GM18511 (cell line): ENCODE results near the gene MANBA.
A peak's percentile ranks its signal among the peaks of the same experiment; 100 is the strongest.
"Not testable (repeated sequence)": the region's sequence is repeated elsewhere in the genome, so short reads cannot be mapped to it uniquely, and the experiment has no call there.

Experiments
- ATAC-seq: cut with Tn5 transposase; IDR thresholded peaks from one replicate; pipeline ENCODE4 v1.9.1; 2021; ENCODE audit warnings: mild to moderate bottlenecking, moderate library complexity; ENCODE audit not compliant: unreplicated experiment

Gene MANBA

DNA sequence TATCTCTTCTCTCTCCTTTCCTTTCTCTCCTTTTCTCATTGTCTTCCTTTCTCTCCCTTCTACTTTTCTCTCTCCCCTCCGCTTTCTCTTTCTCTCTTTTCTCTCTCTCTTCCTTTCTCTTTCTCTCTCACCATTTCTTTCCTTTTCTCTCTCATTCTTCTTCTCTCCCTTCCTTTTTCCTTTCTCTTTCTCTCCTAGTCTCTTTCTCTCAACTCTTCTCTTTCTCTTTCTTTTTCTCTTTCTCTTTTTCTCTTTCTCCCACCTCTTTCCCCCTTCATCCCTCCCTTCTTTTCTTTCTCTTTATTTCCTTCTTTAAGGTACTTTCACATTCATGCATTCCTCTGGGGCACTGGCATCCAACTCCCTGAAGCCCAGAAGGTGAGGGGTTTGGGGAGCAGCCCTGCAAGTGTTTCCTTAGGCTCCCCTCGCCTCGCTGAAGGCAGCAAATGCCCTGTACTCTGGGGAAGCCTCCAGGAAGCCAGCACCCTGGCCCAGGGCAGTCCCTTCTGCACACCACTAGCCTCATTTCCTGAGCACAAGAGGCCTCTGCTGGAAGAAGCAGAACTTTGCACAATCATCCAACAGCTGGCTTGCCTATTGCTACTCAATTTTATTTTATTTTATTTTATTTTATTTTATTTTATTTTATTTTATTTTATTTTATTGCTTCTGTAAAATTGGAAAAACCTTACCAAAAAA is 135.4 kb downstream of the MANBA start:
- peak; percentile 93 for ATAC-seq

DNA sequence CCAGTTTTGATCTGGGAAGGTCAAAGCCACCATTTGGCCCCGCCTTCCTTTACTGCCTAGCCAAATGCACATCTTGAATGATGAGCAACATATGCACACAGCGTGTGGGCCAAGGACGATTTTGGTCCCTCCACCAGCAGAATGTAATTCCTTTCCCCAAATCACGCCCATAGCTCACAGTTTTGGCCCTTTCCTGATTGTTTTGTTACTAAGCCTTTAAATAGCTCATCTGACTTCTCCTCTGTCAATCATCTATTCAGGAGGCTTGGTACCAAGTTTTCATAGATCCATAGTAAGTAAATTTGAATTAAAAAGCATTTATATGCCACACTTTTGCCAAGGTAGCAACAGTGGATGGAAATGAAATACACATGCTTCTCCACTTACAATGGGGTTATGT is 136.3 kb downstream of the MANBA start:
- no peak for ATAC-seq

DNA sequence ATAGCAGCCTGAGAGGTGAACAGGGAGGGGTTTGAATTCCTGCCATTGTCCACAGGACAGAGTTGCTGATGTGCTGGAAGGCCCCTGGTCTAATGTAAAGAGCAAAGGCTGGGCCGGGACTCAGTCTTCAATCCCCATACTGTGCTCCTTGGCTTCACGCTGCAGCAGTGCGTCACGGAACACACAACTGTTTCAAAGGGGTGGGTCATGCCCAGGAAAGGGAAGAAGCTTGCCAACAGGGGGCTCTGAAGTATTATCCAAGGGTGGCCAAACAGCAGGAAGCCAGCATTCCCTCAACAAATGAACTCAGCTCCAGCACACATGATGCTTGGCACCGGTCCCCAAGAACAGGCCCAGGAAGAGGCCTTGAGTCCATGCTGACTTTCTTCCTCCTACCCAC is 137.1 kb downstream of the MANBA start:
- ATAC-seq, result no peak

DNA sequence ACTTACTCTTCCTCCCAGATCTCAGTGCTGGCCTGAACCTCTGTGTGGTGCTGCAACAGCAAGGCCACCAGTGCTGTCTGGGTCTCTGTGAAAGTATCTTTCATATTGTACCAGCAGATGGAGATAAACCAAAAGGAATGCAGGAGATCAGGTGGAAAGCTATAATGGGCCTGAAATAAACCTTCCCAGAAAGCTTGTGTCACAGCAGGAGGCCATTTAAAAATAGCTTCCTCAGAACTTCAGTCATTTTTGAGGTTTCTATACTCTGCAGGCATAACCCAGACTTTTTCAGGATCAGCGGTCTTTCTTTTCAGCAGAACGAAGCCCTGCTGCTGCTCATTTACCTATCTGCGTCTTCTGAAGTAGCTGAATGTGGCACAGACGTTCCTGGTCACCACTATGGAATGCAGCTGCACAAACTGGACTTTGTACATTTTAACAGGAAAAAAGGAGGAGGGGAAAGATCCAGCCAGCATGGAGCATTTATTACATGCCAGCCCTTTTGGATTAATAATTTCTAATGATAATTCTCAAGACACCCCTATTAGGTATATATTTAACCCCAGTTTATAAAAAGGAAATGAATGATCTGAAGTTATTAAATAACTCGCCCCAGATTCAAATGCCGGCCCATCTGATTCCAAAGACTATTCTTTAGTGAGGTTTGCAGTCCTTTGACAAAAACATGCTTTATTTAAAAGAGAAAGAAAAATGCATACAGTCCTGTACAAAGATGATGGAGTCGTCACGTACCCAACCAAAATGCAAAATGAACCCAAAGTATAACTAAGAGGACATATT is 139.9 kb downstream of the MANBA start:
- peak; percentile 46 for ATAC-seq

DNA sequence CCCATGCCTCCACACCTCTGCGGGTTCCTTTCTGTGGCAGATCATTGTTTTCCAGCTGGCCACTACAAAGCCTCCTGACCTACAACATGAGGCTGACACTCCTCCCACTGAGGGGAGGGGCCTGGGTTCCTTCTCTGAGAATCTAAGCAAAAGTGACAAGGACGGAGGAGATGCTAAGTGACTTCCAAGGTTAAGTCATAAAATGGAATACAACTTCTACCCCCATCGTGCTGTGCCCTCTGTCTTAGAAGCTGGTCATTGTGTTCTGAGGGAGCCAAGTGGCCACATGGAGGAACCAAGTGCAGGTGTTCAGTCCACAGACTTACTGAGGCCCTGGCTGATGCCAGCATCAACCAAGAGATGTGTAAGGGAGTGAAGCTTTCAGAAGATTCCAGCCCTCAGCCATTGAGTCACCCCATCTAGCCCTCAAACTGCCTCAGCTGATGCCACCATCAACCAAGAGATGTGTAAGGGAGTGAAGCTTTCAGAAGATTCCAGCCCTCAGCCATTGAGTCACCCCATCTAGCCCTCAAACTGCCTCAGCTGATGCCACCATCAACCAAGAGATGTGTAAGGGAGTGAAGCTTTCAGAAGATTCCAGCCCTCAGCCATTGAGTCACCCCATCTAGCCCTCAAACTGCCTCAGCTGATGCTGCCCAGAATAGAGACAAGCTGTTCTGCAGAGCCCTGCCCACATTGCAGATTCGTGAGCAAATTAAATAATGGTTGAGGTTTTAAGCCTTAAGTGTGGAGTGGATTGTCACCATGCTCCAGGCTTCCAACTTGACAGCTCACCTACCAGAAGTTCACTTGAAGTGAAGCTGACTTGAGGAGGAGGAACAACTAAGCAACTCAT is 140.8 kb downstream of the MANBA start:
- ATAC-seq, result peak; percentile 30

DNA sequence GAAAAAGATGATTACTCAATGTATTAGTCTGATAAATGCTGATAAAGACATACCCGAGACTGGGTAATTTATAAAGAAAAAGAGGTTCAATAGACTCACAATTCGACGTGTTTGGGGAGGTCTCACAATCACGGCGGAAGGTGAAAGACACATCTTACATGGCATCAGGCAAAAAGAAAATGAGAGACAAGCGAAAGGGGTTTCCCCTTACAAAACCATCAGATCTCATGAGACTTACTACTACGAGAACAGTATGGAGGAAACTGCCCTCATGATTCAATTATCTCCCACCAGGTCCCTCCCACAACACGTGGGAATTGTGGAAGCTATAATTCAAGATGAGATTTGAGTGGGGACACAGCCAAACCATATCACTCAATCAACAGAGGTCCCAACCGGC is 141.7 kb downstream of the MANBA start:
- not testable (repeated sequence) for ATAC-seq

DNA sequence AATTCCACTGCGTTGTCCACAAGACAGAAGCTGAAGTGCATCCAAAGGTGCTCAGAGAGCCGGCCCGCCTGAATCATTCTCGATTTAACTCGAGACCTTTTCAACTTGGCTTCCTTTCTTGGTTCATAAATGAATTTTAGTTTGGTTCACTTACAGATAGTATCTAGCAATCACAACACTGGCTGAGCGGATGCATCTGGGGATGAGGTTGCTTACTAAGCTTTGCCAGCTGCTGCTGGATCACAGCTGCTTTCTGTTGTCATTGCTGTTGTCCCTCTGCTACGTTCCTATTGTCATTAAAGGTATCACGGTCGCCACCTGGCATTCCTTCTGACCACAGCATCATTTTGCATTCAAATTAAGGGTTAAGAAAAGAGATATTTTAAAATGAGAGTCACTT is 144.1 kb downstream of the MANBA start:
- ATAC-seq, result no peak

DNA sequence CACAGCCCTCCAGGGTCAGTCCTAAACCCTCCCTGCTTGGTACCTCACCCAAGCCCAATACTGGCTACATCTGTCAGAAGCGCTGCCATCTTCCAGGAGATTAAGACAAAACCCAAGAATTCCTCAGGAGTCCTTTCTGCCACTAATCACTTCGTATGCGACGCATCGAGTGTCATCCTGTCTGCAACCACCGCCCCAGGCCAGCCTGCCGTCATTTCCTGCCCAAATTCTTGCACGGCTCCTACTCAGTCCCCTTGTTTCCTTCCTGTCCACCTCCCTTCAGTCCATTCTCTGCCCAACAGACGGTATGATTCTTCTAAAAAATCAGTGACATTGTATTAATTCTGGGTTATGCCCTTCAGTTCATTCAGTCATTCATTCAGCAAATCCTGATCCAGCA is 146.0 kb downstream of the MANBA start:
- no peak for ATAC-seq

DNA sequence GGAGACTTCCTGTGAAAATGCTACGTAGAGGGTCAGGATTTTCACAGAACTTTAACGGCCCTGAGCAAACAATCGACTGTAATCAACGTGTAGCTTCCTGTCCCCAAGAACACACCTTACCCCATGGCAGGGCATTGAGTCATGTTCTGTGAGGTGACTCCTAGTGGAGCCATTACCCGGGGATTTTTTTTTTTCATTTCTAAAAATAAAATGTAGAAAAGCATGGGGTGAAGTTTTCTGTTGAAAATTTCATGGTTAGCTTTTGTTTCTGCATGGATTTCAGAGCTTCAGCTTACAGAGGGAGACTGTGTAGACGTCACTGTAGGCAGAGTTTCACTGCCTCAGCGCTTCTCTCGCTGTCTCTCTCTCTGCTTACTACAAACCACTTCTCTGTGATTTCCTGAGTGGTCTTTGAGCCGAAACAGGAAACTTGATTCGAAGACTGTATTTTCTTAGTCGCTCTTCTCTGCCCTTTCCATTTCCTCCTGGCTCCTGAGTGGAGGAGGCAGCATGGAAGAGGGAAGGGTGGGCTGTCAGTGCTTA is 147.9 kb downstream of the MANBA start:
- ATAC-seq, result peak; percentile 67

DNA sequence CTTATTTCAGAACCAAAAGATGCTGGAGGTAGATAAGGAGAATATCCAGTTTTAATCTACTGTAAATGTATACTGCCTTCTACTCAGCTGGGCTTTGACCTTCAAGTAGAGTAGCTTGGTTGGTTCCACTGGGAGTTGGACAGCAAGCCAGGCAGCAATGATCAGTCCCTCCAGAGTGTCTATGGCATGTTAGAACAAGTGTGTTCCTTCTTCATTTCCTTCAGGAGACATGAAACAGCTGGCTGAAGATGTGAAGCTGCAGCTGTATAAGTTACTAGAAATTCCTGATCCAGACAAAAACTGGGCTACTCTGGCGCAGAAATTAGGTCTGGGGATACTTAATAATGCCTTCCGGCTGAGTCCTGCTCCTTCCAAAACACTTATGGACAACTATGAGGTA is 148.6 kb downstream of the MANBA start:
- ATAC-seq, result no peak

DNA sequence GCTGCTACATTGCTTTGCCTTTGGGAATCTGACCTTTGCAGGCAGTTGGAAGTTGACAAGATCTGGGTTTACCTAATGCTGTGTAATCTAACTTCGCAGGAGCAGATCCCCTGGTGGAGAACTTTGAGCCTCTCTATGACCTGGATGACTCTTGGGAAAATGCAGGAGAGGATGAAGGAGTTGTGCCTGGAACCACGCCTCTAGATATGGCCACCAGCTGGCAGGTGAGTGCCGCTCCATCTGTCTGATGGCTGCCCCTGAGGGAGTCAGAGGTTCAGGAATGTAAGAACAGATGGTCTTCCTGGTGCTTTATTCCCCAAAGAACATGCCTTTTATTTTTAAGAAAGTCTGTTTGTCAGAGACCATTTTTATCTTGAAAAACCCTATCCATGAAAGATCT is 150.3 kb downstream of the MANBA start:
- ATAC-seq, result no peak

DNA sequence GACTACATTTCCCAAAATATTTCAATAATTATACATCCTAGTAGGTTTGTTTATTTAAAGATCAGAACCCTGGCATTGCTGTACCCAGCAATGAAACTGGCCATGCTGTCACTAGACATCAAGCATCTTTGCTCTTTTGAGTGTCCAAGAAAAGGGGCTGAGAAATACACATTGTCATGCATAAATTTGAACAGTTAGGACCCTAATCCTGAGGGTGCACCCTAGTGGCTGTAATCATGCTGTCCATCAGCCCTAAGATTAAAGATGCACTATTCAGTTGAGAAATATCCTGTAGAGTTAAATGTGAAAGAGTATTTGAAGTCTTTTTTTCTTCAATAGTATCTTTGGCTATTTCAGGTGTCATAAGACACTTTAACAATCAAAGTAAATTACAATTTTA is 150.8 kb downstream of the MANBA start:
- no peak for ATAC-seq

DNA sequence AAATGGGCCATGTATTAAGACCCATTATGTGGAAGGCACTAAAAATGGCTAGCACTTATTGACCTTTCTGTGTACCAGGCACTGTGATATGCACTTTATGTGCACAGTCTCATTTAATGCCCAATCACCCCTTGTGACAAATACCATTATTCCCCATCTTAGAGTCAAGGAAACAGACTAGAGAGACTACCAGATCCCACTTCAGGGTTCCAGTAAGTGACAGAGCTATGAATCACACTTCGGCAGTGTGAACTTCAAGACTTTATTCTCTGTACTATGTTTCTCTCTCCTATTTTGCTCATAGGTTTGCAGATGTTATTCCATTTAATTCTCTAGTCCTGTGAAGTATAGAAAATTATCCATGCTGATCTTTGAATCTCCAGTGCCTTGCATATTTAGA is 152.6 kb downstream of the MANBA start:
- ATAC-seq, result no peak

DNA sequence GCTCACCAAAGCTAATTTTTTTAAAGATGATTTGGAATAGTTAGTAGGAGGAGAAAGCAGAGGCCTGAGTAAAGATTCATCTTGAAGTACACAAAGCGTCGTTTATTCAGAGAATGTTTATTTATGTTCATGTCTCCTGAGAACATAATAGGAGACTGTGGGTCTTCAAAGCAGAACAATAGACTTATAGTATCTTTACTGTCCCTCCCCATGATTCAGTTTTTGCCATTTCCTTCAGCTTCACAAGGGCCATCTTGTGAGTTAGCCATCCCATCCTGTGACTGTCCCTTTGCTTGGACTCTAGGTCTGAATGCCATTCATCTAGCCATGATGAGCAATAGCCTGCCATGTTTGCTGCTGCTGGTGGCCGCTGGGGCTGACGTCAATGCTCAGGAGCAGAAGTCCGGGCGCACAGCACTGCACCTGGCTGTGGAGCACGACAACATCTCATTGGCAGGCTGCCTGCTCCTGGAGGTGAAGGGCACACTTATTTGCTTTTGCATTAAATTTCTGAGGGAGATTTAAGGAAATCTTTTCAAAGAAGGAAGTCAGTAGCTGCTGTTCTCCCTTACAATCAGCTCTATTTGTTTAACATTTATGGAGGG is 153.8 kb downstream of the MANBA start:
- no peak for ATAC-seq

DNA sequence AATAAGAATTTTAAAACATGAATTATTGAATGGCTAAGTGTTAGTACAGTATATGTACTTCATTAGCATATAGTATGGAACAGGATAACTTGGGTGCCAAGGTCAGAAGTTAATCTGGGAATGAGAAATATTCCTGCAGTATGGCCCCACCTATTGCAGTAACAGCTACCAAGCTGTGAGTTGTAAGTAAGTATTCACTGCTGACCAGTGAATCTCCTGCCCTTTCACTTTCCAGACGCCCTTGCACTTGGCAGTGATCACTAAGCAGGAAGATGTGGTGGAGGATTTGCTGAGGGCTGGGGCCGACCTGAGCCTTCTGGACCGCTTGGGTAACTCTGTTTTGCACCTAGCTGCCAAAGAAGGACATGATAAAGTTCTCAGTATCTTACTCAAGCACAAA is 154.5 kb downstream of the MANBA start:
- ATAC-seq, result no peak

DNA sequence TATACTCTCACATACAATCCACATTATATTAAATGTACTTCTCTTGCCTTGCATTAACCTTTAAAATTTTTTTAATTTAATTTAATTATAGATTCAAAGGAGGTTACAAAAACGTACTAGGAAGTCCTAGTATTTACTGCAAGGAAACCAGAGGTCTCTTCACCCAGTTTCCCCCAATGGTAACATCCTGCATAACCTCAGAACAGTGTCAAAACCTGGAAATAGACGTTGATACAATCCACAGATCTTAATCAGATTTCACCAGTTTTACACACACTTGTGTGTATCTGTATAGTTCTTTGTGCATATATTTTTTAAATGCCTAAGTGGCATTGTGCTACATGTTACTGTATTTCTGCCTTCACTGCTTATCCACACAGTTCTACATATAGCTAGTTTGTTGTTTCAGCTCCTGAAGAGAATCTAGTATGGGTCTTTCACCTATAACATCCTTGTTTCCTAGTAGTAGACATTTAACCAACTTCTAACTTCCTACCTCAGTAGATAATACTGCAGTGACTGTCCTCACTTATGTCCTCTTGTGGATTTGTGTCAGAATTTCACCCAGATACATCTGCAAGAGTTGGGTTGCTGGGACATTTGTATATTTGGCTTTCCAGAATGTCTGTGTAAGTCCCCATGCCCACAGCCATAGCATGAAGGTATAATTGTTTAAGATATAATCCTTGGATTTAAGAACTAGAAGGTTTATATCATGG is 156.4 kb downstream of the MANBA start:
- ATAC-seq, result no peak

DNA sequence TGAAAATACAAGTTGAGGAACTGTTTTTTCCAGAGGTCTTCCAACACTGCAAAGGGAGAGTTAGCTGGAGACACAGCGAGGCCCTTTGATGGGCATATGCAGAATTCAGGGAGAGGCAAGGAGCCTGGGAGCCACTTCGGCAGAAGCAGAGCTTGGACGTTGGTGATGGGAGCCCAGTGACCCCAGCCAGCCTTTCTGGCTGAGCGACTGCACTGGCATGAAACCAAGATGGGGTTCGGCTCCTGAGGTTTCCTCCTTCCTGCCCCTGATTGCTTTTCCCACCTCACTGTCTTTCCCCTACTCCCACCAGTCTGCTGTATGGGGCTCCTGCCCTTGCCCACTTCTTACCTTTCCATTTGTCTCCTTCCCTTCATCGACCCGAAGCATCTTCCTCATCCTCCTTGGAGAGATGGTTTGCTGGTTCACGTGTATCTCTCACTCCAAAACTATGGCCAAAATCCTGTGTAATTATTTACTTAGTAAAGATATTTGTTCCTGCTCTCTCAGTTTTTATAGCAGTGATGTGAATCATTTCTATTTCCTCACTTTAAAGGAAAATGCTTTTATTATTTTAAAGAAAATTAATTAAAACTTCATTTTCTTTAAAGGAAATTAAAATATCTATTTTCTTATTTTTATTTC is 159.1 kb downstream of the MANBA start:
- no peak for ATAC-seq

DNA sequence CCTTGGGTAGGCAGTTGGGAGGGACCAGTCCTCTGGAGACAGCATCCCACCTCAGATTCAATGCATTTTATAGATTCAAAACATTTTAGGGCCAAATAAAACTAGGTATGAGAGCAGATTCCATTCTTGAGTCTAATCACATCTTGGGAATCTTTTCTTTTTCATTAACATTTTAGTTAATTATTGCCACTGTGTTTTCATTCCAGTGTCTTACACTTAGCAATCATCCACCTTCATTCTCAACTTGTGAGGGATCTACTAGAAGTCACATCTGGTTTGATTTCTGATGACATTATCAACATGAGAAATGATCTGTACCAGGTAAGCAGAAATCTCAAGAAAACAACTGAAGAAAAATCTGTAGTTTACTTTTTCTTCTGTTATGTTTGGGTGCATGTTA is 160.1 kb downstream of the MANBA start:
- no peak for ATAC-seq

DNA sequence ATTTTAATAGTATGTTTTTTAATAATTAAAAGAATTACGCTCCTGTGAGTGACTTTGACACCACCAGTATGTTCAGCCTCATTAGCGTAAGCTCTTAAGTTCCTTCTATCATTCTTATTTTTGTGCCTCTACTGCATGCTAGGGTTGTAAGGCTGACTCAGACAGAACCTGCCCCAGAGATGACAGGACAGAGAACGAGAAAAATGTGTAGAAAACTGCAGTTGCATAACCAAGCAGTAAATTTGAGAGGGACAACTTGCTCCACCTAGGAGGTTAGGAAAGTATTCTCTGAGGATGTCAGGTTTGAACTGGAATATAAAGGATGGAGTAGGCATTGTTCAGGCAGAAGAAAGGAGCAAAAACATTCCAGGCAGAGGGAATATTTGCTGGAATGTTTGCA is 160.9 kb downstream of the MANBA start:
- no peak for ATAC-seq

DNA sequence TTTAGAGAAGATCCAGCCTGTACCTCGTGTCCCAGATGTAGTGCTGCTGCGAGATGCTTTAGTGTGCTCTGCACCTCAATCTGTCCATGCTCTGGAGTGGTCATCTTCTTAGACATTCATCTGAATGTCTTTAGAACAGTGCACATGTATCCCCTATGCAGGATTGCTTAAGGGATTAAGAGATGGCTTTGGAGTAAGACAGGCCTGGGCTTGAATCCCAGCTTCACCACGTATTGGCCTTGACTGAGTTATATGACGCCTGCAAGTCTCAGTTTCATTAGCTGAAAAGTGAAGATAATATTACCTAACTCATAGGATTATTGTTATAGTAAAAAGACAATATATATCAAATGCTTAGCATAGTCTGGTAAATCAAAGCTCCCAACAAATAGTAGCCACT is 161.3 kb downstream of the MANBA start:
- ATAC-seq, result peak; percentile 34
